SK-N-SH (cell line): ENCODE data around the gene SGPL1.
"Not testable (repeated sequence)": the region's sequence is repeated elsewhere in the genome, so short reads cannot be mapped to it uniquely, and the experiment has no call there.

ENCODE experiments used
- EP300 ChIP-seq, 2 experiments: IDR thresholded peaks; 2 replicates each; pipeline versions ENCODE4 v1.4.0 to v1.6.1; 2012; ENCODE audit warnings: borderline replicate concordance in 1 of 2, low read depth in 1 of 2, low read length in 1 of 2
- EZH2phosphoT487 ChIP-seq: fragments of 200-600 bp; sonication (generic); IDR thresholded peaks from 2 replicates; pipeline ENCODE4 v1.6.1; 2017; ENCODE audit warnings: low read depth, mixed run types, mild to moderate bottlenecking, antibody characterized with exemption, moderate library complexity, borderline replicate concordance
- JUND ChIP-seq: IDR thresholded peaks from 2 replicates; pipeline ENCODE4 v1.4.0; 2012
- NRF1 ChIP-seq: IDR thresholded peaks from 2 replicates; pipeline ENCODE4 v1.6.1; 2012; ENCODE audit warnings: low read depth, mild to moderate bottlenecking, low read length
- POLR2AphosphoS5 ChIP-seq: IDR thresholded peaks from 2 replicates; pipeline ENCODE4 v1.6.1; 2012; ENCODE audit warnings: low read depth, low read length
- RAD21 ChIP-seq: IDR thresholded peaks from 2 replicates; pipeline ENCODE4 v1.6.1; 2012; ENCODE audit warnings: mild to moderate bottlenecking, low read length
- RCOR1 ChIP-seq: fragments of 150-350 bp; IDR thresholded peaks from 2 replicates; pipeline ENCODE4 v1.6.1; 2017; ENCODE audit warnings: antibody characterized with exemption, low read length
- SMC3 ChIP-seq: IDR thresholded peaks from 2 replicates; pipeline ENCODE4 v1.6.1; 2012; ENCODE audit warnings: low read depth, low read length, improper control_type of control experiment
- TF ChIP-seq, protein P1 (sequence below): fragments of 200-600 bp; sonication (generic); IDR thresholded peaks from 2 replicates; pipeline ENCODE4 v1.6.1; 2017; ENCODE audit warnings: antibody characterized with exemption, mild to moderate bottlenecking, moderate library complexity
- TF ChIP-seq, protein P2 (sequence below): IDR thresholded peaks from 2 replicates; pipeline ENCODE4 v1.4.0; 2012; ENCODE audit warnings: low read depth

DNA sequence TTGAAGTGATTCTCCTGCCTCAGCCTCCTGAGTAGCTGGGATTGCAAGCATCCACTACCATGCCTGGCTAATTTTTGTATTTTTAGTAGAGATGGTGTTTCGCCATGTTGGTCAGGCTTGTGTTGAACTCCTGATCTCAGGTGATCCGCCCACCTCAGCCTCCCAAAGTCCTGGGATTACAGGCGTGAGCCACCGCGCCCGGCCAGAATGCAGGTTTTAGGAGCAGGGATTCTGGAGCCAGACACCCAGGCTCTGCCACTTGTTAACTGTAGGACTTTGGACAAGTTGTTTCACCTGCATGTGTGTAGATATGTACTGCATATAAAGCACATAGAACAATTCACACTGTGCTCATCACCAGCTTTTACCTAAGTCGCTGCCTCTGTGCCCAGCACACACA lies 45.2 kb upstream of the SGPL1 start:
- not testable (repeated sequence) for TF ChIP-seq RCOR1; NRF1; EZH2phosphoT487; EP300 (IDR thresholded peaks at IDR 0.05; ENCODE audit: borderline replicate concordance in 1 of 2, low read depth in 1 of 2, low read length in 1 of 2); POLR2AphosphoS5; JUND; RAD21; SMC3
- TF ChIP-seq, protein P1, sequence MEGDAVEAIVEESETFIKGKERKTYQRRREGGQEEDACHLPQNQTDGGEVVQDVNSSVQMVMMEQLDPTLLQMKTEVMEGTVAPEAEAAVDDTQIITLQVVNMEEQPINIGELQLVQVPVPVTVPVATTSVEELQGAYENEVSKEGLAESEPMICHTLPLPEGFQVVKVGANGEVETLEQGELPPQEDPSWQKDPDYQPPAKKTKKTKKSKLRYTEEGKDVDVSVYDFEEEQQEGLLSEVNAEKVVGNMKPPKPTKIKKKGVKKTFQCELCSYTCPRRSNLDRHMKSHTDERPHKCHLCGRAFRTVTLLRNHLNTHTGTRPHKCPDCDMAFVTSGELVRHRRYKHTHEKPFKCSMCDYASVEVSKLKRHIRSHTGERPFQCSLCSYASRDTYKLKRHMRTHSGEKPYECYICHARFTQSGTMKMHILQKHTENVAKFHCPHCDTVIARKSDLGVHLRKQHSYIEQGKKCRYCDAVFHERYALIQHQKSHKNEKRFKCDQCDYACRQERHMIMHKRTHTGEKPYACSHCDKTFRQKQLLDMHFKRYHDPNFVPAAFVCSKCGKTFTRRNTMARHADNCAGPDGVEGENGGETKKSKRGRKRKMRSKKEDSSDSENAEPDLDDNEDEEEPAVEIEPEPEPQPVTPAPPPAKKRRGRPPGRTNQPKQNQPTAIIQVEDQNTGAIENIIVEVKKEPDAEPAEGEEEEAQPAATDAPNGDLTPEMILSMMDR = not testable (repeated sequence)
- TF ChIP-seq, protein P2, sequence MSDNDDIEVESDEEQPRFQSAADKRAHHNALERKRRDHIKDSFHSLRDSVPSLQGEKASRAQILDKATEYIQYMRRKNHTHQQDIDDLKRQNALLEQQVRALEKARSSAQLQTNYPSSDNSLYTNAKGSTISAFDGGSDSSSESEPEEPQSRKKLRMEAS = not testable (repeated sequence)
